HG03439 (cell line): ENCODE results near the gene OR6A2.

ENCODE experiments used
- ATAC-seq: cut with Tn5 transposase; IDR thresholded peaks from one replicate; pipeline ENCODE4 v1.9.1; 2021; ENCODE audit warnings: mild to moderate bottlenecking, moderate library complexity; ENCODE audit not compliant: unreplicated experiment

OR6A2 gene

GRCh38 chr11:6757373-6757967 is 42.0 kb downstream of the OR6A2 start:
- ATAC-seq = peak; percentile 78

GRCh38 chr11:6755953-6756347 is 43.5 kb downstream of the OR6A2 start:
- no peak for ATAC-seq

GRCh38 chr11:6755303-6755952 is 44.1 kb downstream of the OR6A2 start:
- no peak for ATAC-seq

- no peak for ATAC-seq
Observed at GRCh38 chr11:6747097-6747668, 52.3 kb downstream of the OR6A2 start.

- ATAC-seq = no peak
Observed at GRCh38 chr11:6746626-6747025, 52.9 kb downstream of the OR6A2 start.

GRCh38 chr11:6746086-6746618 is 53.3 kb downstream of the OR6A2 start:
- ATAC-seq = peak; percentile 74

GRCh38 chr11:6745465-6746015 is 53.9 kb downstream of the OR6A2 start:
- ATAC-seq = peak; percentile 54

- no peak for ATAC-seq
Observed at GRCh38 chr11:6745018-6745417, 54.5 kb downstream of the OR6A2 start.

GRCh38 chr11:6742260-6742659 is 57.2 kb downstream of the OR6A2 start:
- no peak for ATAC-seq
